Heart left ventricle (tissue), 13 donors: ENCODE results near the gene ITGA3.

Experiments
- CTCF ChIP-seq, 12 donors: fragments of 200-600 bp; sonication (generic) in 4 of 12; IDR thresholded peaks; one replicate each; pipeline versions ENCODE4 v1.5.0 to v1.8.0; 2018 to 2022; ENCODE audit warnings: antibody characterized with exemption in 12 of 12, mild to moderate bottlenecking in 5 of 12
- POLR2A ChIP-seq, 2 donors: fragments of 450-650 bp; IDR thresholded peaks; one replicate each; pipeline ENCODE4 v1.6.1; 2017; ENCODE audit warnings: antibody characterized with exemption in 2 of 2, mild to moderate bottlenecking in 2 of 2, moderate library complexity in 2 of 2
- donor health status: ischemic (EF 13 %, LVEDD 7.1; RV severe dilation, severe dysfunction).
- donor health status: DM: no; HTN: yes; CAD: no.
- donor health status: DM: no; HTN: no; CAD: no.
- donor health status: ischemic (EF 25% LVEDD 6.9; RV normal size, moderate dysfunction).
- donor health status: ischemic (EF 25% LVEDD 5.7; RV mildly dilated, moderate dysfunction).
- donor health status: ischemic (EF 35%, LVEDD 5.7; RV mildly dilated, moderate dysfunction).
- donor health status: nonischemic (EF 11% LVEDD 7.7; RV severe dilation, severe dysfunction).
- donor health status: DM: yes; HTN: yes; CAD: no.
- donor health status: PGD.
- donor health status: ischemic (EF 29% LVEDD 5.4; RV normal size, mild dysfunction).
- donor health status: nonischemic (EF 23%, LVEDD 6.1; RV moderate dilation, normal function).

GRCh38 chr17:50015146-50015545 is 40.8 kb upstream of the ITGA3 start:
- TF ChIP-seq CTCF (IDR thresholded peaks at IDR 0.05) (no peak), POLR2A (IDR thresholded peaks at IDR 0.05) (no peak)
